HCT116 (cell line): ENCODE data around the gene KLHL25.

Experiments
- CBX3 ChIP-seq: IDR thresholded peaks from 2 replicates; pipeline ENCODE4 v1.6.1; 2012; ENCODE audit warnings: low read depth
- CTCF ChIP-seq, 3 experiments: fragments of 200-600 bp in 1 of 3; sonication (generic) in 1 of 3; IDR thresholded peaks in 2 of 3; conservative IDR thresholded peaks in 1 of 3; 2 replicates each; pipeline ENCODE4 v1.5.1; 2012 to 2017; ENCODE audit warnings: low read depth in 2 of 3, low read length in 2 of 3, antibody characterized with exemption in 1 of 3, borderline replicate concordance in 1 of 3, control low read depth in 1 of 3, mild to moderate bottlenecking in 1 of 3, mixed read lengths in 1 of 3, mixed run types in 1 of 3, moderate library complexity in 1 of 3; ENCODE audit not compliant: insufficient read depth in 1 of 3
- EZH2 ChIP-seq: fragments of 200-600 bp; sonication (generic); IDR thresholded peaks from 2 replicates; pipeline ENCODE4 v1.6.1; 2017; ENCODE audit warnings: antibody characterized with exemption, mixed run types
- EZH2phosphoT487 ChIP-seq: fragments of 200-600 bp; IDR thresholded peaks from 2 replicates; pipeline ENCODE4 v1.6.1; 2018; ENCODE audit warnings: antibody characterized with exemption, borderline replicate concordance
- FOSL1 ChIP-seq: IDR thresholded peaks from 2 replicates; pipeline ENCODE4 v1.6.1; 2012; ENCODE audit warnings: low read depth
- JUND ChIP-seq: IDR thresholded peaks from 2 replicates; pipeline ENCODE4 v1.6.1; 2012
- POLR2A ChIP-seq: IDR thresholded peaks from 2 replicates; pipeline ENCODE4 v1.7.0; 2011; ENCODE audit warnings: borderline replicate concordance; ENCODE audit not compliant: insufficient read depth, insufficient read length; ENCODE audit errors: extremely low read depth
- POLR2AphosphoS5 ChIP-seq: IDR thresholded peaks from 2 replicates; pipeline ENCODE4 v1.6.1; 2011; ENCODE audit warnings: mild to moderate bottlenecking, low read depth, low read length, moderate library complexity
- RAD21 ChIP-seq: IDR thresholded peaks from 2 replicates; pipeline ENCODE4 v1.6.1; 2012; ENCODE audit warnings: low read depth, mild to moderate bottlenecking
- REST ChIP-seq: IDR thresholded peaks from 2 replicates; pipeline ENCODE4 v1.6.1; 2012; ENCODE audit warnings: low read depth
- SIN3A ChIP-seq: IDR thresholded peaks from 2 replicates; pipeline ENCODE4 v1.6.1; 2012; ENCODE audit warnings: low read depth
- SP1 ChIP-seq: IDR thresholded peaks from 2 replicates; pipeline ENCODE4 v1.6.1; 2012; ENCODE audit warnings: low read depth
- YY1 ChIP-seq: IDR thresholded peaks from 2 replicates; pipeline ENCODE4 v1.6.1; 2011; ENCODE audit warnings: low read length, low read depth, moderate library complexity, mild to moderate bottlenecking; ENCODE audit not compliant: insufficient replicate concordance; ENCODE audit errors: extremely low read depth
- ZNF274 ChIP-seq: fragments of 200-500 bp; sonication (Bioruptor generic); IDR thresholded peaks from 2 replicates; pipeline ENCODE4 v1.6.1; 2014; ENCODE audit warnings: mild to moderate bottlenecking, low read depth, low read length, inconsistent platforms

GRCh38 chr15:85837881-85838280, 43.2 kb upstream of the KLHL25 start:
- no peak for TF ChIP-seq CTCF (IDR thresholded peaks at IDR 0.05 in 2 of 3, conservative IDR thresholded peaks at IDR 0.05 in 1 of 3; ENCODE audit: borderline replicate concordance in 1 of 3, insufficient read depth in 1 of 3, low read depth in 2 of 3, low read length in 2 of 3)
- no peak for TF ChIP-seq EZH2phosphoT487
- no peak for TF ChIP-seq EZH2
- no peak for TF ChIP-seq REST
- TF ChIP-seq SP1: no peak
- TF ChIP-seq POLR2A: no peak
- no peak for TF ChIP-seq YY1
- TF ChIP-seq FOSL1: no peak
- TF ChIP-seq SIN3A: no peak
- TF ChIP-seq ZNF274: no peak
- TF ChIP-seq POLR2AphosphoS5: no peak
- no peak for TF ChIP-seq RAD21
- no peak for TF ChIP-seq JUND
- TF ChIP-seq CBX3: no peak
